Osteocyte (in vitro differentiated cells): ENCODE data around the gene MRPL19. TPM values are rescaled to one million over a fixed set of nuclear protein-coding genes. Genes with fewer than 3 reads are reported as not detected.

Experiments used
- DNase-seq: peaks from one replicate; pipeline ENCODE4 v3.0.0; 2021; ENCODE audit warnings: mixed read lengths; ENCODE audit not compliant: unreplicated experiment; ENCODE audit errors: extremely low spot score
- H3K27ac Mint-ChIP-seq: one replicate; pipeline ENCODE4 v1.8.0; 2021; ENCODE audit warnings: mild to moderate bottlenecking, mixed read lengths; ENCODE audit not compliant: unreplicated experiment
- H3K27me3 Mint-ChIP-seq: one replicate; pipeline ENCODE4 v1.8.0; 2021; ENCODE audit warnings: mixed read lengths; ENCODE audit not compliant: unreplicated experiment
- H3K36me3 Mint-ChIP-seq: one replicate; pipeline ENCODE4 v1.8.0; 2021; ENCODE audit warnings: mixed read lengths; ENCODE audit not compliant: unreplicated experiment
- H3K4me1 Mint-ChIP-seq: one replicate; pipeline ENCODE4 v1.8.0; 2021; ENCODE audit warnings: mixed read lengths; ENCODE audit not compliant: unreplicated experiment
- H3K4me3 Mint-ChIP-seq: one replicate; pipeline ENCODE4 v1.8.0; 2021; ENCODE audit warnings: mild to moderate bottlenecking, moderate library complexity, mixed read lengths; ENCODE audit not compliant: unreplicated experiment
- H3K9me3 Mint-ChIP-seq: one replicate; pipeline ENCODE4 v1.8.0; 2021; ENCODE audit warnings: mixed read lengths; ENCODE audit not compliant: unreplicated experiment
- total RNA-seq: library from RNA; stranded (reverse); gene quantifications from 2 replicates; pipeline ENCODE4 v1.2.1, GENCODE V29; 2021
- TF ChIP-seq, protein P1 (sequence below): fragments of 200-600 bp; sonication (generic); IDR thresholded peaks from 2 replicates; pipeline ENCODE4 v1.5.0; 2021; ENCODE audit warnings: antibody characterized with exemption, mild to moderate bottlenecking, moderate library complexity

The MRPL19 gene
- total RNA-seq, 1 donor from 2014 or later = 46.6 TPM

DNA sequence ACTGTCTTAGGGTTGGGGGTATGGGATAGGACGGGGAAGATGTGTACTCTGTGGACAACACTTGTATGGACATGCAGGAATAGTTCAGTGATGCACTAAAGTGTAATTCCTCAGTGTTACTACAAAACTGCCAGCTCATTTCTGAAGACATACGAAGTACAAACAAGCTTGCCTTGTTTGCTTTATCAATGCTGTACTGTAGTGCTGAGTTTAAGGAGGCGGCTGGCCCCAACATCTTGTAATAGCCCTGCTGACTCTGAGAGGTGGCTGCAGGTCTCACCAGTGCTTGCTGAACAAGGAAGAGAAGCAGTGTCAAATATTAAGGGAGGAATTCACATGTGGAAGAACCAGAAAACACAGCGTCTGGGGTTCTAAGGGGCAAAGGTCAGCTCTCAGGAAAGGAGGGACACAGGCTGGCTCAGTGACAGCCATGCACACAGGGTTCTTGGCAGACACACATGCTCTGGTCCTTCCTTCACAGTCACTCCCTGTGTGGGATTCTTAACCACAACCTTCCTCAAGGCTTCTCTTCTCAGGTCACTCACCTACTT lies 46.0 kb upstream of the MRPL19 start:
- Mint-ChIP-seq H3K9me3 (no peaks in the 10 kb centered on the region), H3K4me3 (no peak overlapping the region)
- DNase-seq = no peak

DNA sequence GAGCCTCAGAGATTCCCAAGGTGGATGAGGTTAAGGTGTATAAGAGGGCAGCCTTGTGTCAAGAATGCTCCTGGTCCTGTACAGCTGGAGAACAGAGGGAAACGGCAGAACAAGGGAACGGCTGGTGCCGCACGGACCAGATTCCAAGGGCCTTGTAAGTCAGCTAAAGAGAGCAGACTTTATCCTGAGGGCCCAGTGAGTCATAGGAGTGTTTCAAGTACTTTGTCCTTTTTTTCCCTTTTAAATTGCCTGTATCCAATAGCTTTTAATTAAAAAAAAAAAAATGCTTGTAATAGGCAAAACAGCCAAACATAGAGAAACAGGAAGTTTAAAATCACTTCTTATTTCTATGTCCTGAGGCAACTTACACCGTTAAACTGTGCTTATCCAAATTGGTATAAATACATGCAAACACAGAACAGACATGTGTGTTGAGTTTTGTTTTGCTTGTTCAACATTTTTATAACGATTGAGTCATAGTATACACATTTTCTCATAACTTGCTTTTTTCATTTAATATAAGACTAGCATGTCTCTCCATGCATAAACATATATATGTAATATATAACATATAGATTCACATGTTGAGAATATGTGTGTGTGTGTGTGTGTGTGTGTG lies 43.8 kb upstream of the MRPL19 start:
- Mint-ChIP-seq H3K36me3 (no peaks in the 10 kb centered on the region), H3K4me1 (peaks cover 78% of the 10 kb centered on the region), H3K27ac (peak overlapping the region; percentile 83), H3K27me3 (no peaks in the 10 kb centered on the region), H3K9me3 (no peaks in the 10 kb centered on the region), H3K4me3 (no peak overlapping the region)
- TF ChIP-seq, protein P1, sequence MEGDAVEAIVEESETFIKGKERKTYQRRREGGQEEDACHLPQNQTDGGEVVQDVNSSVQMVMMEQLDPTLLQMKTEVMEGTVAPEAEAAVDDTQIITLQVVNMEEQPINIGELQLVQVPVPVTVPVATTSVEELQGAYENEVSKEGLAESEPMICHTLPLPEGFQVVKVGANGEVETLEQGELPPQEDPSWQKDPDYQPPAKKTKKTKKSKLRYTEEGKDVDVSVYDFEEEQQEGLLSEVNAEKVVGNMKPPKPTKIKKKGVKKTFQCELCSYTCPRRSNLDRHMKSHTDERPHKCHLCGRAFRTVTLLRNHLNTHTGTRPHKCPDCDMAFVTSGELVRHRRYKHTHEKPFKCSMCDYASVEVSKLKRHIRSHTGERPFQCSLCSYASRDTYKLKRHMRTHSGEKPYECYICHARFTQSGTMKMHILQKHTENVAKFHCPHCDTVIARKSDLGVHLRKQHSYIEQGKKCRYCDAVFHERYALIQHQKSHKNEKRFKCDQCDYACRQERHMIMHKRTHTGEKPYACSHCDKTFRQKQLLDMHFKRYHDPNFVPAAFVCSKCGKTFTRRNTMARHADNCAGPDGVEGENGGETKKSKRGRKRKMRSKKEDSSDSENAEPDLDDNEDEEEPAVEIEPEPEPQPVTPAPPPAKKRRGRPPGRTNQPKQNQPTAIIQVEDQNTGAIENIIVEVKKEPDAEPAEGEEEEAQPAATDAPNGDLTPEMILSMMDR = no peak
- DNase-seq = no peak

More for the DNA sequence above, 46.0 kb upstream of the MRPL19 start:
- TF ChIP-seq, protein P1 = no peak
- no peaks in the 10 kb centered on the region for H3K36me3 Mint-ChIP-seq
- H3K27me3 Mint-ChIP-seq = no peaks in the 10 kb centered on the region
- peaks cover 73% of the 10 kb centered on the region for H3K4me1 Mint-ChIP-seq
- peak overlapping the region; percentile 10 for H3K27ac Mint-ChIP-seq

DNA sequence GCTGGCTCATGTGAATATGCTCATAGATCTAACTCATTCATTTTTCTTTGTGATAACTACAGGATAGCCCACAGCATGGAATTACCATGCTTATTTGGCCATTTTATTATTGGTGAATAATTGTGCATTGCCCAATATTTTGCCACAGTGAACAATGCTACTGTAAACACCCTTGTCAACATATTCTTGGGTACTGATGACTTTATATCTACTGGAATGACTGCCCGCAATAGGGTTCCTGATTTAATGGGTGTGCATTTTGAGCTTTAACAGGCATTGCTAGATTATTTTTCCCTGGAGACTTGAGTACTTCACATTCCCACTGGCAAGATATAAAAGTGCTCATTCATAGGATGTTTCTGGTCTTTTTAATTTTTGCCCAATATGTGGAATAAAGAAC lies 43.1 kb upstream of the MRPL19 start:
- TF ChIP-seq, protein P1 = no peak
- no peak for DNase-seq
- H3K4me3 Mint-ChIP-seq = no peak overlapping the region
- H3K36me3 Mint-ChIP-seq = no peaks in the 10 kb centered on the region
- peak overlapping the region; percentile 72 for H3K27ac Mint-ChIP-seq
- peaks cover 81% of the 10 kb centered on the region for H3K4me1 Mint-ChIP-seq
- H3K27me3 Mint-ChIP-seq = no peaks in the 10 kb centered on the region
- no peaks in the 10 kb centered on the region for H3K9me3 Mint-ChIP-seq

DNA sequence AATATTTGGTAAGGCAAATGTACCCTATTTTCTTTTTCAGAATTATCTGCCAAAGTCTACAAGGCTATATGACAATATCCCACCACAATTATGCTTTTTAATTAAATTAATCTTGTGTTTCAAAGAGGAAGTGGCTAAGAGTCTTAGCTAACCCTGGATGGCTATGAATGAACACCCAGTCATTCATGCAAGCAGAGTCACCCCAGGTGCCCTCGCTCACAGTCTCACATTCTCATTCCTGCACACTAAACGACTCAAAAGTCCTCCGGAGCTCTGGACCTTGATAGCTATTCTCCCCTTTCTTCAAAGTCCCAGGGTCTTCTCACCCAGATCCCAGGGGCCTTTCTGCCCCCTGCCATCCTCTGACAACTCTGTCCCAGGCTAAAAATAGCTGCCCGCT lies 42.1 kb upstream of the MRPL19 start:
- TF ChIP-seq, protein P1 = no peak
- Mint-ChIP-seq H3K36me3 (no peaks in the 10 kb centered on the region), H3K4me1 (peaks cover 84% of the 10 kb centered on the region), H3K27me3 (no peaks in the 10 kb centered on the region), H3K4me3 (no peak overlapping the region), H3K9me3 (no peaks in the 10 kb centered on the region), H3K27ac (peak overlapping the region; percentile 66)
- no peak for DNase-seq

DNA sequence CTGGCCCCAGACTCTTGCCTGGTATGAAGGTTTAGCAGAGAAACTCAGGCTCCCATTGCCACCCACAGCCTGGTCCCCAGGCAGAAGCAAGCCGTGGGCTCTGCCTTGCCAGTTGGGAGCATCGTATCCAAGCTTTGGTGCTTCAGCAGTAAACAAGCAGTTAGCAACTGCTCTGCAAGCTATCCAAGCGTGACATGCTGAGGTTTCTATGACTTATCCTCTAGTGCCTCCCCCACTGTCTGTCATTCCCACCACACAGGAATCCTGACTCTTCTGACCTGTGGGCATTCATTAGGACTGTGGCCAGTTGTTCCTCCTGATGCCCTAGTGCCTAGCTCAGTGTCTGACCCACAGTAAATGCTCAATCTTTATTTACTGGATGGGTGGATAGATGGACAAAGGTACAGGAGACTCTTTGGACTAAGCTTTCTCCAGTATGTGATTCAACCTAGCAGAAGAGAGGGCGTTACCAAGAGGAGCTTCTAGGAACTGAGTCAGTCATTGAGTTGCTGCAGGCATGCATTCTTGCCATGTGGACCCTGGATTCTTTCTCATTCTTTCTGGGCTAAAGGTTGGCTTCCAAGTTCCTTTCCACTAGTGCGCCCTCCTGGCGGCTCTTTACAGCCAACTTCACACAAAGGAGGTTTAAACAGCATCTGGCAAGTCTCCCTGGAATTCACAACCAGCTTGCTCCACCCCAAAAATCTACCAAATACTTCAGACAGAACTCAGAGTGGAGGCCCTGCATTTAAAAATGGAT lies 40.6 kb upstream of the MRPL19 start:
- TF ChIP-seq, protein P1 = peak; percentile 49
- Mint-ChIP-seq H3K9me3 (no peaks in the 10 kb centered on the region), H3K27me3 (no peaks in the 10 kb centered on the region), H3K4me1 (peaks cover 76% of the 10 kb centered on the region), H3K4me3 (no peak overlapping the region), H3K36me3 (no peaks in the 10 kb centered on the region), H3K27ac (peak overlapping the region; percentile 85)
- DNase-seq = no peak
